Thoracic aorta (tissue), 2 donors: ENCODE data around the gene USP40. TPM values are rescaled to one million over a fixed set of nuclear protein-coding genes. Genes with fewer than 3 reads are reported as not detected.

ENCODE experiments used
- ATAC-seq: fragments of 150-250 bp; one replicate; pipeline ENCODE4 v1.8.0; 2017; ENCODE audit warnings: low read depth; ENCODE audit not compliant: insufficient number of reproducible peaks, low FRiP score
- DNase-seq: peaks from one replicate; pipeline ENCODE4 v3.0.0-alpha.2; 2020; ENCODE audit warnings: low spot score
- H3K27ac ChIP-seq, 2 donors: fragments of 200-600 bp; sonication (generic); 1 replicate in 1 of 2; 2 replicates in 1 of 2; pipeline ENCODE4 v1.5.1; 2016; ENCODE audit warnings: mild to moderate bottlenecking in 2 of 2, moderate library complexity in 2 of 2
- H3K27me3 ChIP-seq: fragments of 200-600 bp; sonication (generic); replicated peaks from 2 replicates; pipeline ENCODE4 v1.6.0; 2016; ENCODE audit warnings: mild to moderate bottlenecking; ENCODE audit not compliant: insufficient read depth
- H3K36me3 ChIP-seq: fragments of 200-600 bp; sonication (generic); one replicate; pipeline ENCODE4 v1.5.1; 2016
- H3K4me1 ChIP-seq, 2 donors: fragments of 200-600 bp; sonication (generic); 1 replicate in 1 of 2; 2 replicates in 1 of 2; pipeline versions ENCODE4 v1.5.1 to v1.6.0; 2016; ENCODE audit warnings: low read depth in 2 of 2, mild to moderate bottlenecking in 1 of 2; ENCODE audit not compliant: control insufficient read depth in 1 of 2
- H3K4me3 ChIP-seq: fragments of 200-600 bp; sonication (generic); 2 replicates; pipeline ENCODE4 v1.5.1; 2016; ENCODE audit warnings: mild to moderate bottlenecking
- H3K9me3 ChIP-seq: fragments of 200-600 bp; sonication (generic); 2 replicates; pipeline ENCODE4 v1.5.1; 2016
- total RNA-seq, 2 donors: library from RNA; depleted of rRNA; stranded (reverse); fragments of >200 nt; gene quantifications; one replicate each; pipeline versions ENCODE4 v1.1.0 to v1.2.3, GENCODE V29; 2016
- TF ChIP-seq, protein P1 (sequence below): fragments of 200-600 bp; sonication (generic); IDR thresholded peaks from one replicate; pipeline ENCODE4 v1.5.1; 2019; ENCODE audit warnings: antibody characterized with exemption

USP40 gene
- total RNA-seq, 2 donors from 2014 or later = 23.3 to 30.0 TPM

DNA sequence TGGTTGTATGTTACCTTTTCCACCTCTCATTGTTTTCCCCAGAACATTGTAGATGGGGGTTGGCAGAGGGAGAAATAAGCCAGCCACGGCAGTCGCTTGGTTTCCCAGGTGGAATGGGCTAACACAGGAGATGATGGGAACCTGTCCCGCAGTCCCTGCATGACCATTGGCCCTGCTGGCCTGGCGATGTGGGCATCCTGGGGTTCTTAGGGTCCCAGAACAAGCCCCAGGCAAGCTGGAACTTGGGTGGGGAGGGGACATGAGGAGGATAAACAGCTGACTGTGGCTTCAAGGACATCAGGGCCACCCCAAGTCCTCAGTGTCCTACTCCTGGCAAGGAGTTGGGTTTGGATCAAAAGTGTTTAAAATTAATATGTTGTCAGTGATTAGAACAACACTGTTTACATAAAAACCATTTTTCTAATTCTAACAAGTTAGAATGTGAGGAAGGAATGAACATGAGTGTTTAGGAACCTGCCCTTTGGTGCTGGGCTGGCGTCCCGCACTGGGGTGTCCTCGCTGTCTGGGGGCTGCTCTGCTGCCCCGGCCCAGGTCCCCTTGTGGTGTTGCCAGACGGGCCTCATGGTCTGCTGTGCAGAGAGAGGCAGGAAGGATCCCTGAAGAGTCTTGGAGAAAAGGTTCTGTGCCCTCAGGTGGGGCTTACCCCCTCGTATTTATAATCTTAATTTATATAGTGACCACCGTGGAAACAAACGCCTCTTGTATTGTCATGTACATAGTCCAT, 95.1 kb downstream of the USP40 start:
- H3K4me3 ChIP-seq = no peak overlapping the region
- ATAC-seq (no peak), DNase-seq (no peak)
- peaks cover 20% of the 10 kb centered on the region for H3K36me3 ChIP-seq
- H3K4me1 ChIP-seq = peaks cover 2 to 30% of the 10 kb centered on the region in 2 donors
- H3K27ac ChIP-seq = no peak overlapping the region
- no peaks in the 10 kb centered on the region for H3K27me3 ChIP-seq
- TF ChIP-seq, protein P1, sequence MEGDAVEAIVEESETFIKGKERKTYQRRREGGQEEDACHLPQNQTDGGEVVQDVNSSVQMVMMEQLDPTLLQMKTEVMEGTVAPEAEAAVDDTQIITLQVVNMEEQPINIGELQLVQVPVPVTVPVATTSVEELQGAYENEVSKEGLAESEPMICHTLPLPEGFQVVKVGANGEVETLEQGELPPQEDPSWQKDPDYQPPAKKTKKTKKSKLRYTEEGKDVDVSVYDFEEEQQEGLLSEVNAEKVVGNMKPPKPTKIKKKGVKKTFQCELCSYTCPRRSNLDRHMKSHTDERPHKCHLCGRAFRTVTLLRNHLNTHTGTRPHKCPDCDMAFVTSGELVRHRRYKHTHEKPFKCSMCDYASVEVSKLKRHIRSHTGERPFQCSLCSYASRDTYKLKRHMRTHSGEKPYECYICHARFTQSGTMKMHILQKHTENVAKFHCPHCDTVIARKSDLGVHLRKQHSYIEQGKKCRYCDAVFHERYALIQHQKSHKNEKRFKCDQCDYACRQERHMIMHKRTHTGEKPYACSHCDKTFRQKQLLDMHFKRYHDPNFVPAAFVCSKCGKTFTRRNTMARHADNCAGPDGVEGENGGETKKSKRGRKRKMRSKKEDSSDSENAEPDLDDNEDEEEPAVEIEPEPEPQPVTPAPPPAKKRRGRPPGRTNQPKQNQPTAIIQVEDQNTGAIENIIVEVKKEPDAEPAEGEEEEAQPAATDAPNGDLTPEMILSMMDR = no peak
- no peaks in the 10 kb centered on the region for H3K9me3 ChIP-seq

DNA sequence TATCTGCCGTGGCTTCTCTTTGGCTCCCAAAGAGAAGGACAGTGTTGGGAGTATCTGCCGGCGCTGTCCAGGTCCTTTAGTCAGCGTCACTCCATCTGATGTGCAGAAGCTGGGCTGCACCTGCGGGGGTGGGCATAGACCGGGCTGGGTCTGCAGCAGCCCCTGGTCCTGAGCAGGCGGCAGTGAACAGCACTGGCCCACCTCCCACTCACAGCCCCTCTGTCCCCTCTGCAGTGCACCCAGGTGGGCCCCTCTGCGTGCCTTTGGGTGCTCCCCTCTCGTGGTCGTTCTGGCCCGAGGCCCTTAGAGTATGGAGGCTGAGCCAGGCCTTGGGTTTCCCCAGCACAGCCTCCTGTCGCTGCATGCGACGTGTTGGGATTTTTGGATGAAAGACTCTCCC, 95.7 kb downstream of the USP40 start:
- Histone ChIP-seq H3K27ac (peak overlapping the region; percentile 44 to 46), H3K4me3 (no peak overlapping the region), H3K9me3 (no peaks in the 10 kb centered on the region), H3K36me3 (peaks cover 20% of the 10 kb centered on the region), H3K27me3 (no peaks in the 10 kb centered on the region), H3K4me1 (peaks cover 2 to 30% of the 10 kb centered on the region in 2 donors)
- ATAC-seq = no peak
- no peak for DNase-seq
- TF ChIP-seq, protein P1 = no peak

DNA sequence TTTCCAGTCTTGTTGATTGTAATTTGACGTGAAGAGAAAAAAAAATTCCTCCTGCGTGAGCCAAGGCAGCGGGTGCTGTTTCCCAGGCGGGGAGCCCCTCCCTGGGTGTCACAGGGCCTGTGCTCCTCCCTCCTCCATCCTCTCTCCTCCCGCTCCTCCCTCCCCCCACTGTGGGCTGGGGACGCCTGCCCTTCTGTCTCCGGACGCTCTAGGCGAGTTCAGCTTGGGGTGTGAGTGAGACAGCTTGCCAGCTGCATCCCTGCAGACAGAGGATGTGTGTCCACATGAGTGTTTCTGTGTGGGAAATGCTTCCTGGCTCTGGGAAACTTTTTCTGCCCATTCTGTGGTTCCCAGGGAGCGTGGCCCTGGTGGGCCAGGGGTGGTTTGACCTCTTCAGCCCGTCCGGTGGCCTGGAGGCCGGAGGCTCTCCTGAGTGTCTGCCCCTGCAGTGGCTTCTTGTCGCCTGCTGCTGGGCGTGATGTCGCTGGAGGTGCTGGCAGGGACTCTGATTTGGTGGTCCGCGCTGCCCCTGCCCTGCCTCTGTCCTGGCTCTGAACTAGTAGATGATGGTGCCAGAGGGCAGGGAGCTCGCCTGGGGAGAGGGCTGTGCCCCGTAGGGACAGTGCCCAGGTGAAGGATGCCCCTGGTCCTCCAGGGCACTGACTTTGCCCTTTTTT, 96.4 kb downstream of the USP40 start:
- TF ChIP-seq, protein P1 = no peak
- Histone ChIP-seq H3K27ac (peak overlapping the region; percentile 44 to 46), H3K9me3 (no peaks in the 10 kb centered on the region), H3K4me1 (peaks cover 2 to 28% of the 10 kb centered on the region in 2 donors), H3K4me3 (peak overlapping the region; percentile 13), H3K27me3 (no peaks in the 10 kb centered on the region), H3K36me3 (peaks cover 22% of the 10 kb centered on the region)
- no peak for ATAC-seq
- no peak for DNase-seq

DNA sequence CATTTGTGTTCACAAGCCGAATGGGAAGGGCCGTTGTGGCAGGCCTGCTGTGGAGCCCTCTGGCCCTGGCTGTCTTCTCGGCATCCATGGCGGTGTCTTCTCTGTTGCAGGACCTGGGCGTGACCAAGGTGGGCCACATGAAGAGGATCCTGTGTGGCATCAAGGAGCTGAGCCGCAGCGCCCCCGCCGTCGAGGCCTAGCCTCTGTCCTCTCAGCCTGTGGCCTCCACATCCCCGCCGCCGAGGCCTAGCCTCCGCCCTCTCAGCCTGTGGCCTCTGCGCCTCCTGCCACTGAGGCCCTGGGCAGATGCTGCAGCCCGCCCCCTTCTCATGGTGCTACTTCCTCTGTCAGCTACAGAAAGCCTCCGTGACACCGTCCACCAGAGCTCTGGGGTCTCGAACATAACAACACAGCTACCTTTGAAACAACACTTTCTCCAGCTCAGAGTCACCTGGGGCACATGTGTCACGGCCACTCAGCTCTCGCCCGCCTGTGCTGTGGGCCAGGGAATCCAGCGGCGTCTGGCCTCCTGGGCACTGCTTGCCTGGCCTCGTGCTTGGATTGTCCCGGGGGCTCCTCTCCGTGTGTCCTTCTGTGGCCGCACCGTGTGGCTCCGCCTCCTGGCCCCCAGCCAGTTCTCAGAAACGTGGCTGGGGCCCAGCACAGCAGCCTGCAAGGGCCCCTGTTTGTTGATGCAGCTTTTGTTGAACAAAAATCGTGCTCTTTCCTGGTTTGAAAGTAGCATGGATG, 97.1 kb downstream of the USP40 start:
- Histone ChIP-seq H3K27ac (peak overlapping the region; percentile 44 to 46), H3K27me3 (no peaks in the 10 kb centered on the region), H3K4me1 (peaks cover 0 to 21% of the 10 kb centered on the region in 2 donors), H3K4me3 (peak overlapping the region; percentile 13), H3K36me3 (peaks cover 27% of the 10 kb centered on the region), H3K9me3 (no peaks in the 10 kb centered on the region)
- TF ChIP-seq, protein P1 = no peak
- ATAC-seq = no peak
- no peak for DNase-seq

DNA sequence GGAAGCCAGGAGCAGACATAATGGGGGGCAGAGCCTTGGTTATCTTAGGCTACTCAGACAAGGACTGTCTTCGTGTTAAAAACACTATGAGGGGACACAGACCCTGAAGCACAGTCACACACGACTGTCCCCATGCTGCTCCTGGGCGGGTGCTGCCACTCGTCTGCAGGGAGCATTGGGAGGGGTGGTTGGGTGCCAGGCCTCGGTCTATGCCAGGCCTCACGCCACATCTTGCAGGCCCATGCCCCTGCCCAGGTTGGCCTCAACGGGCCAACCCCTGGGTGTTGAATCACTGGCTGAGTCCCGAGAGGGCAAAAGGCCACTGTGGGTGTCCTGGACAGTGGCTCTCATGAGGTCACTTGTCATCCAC, 97.9 kb downstream of the USP40 start:
- DNase-seq (no peak), ATAC-seq (no peak)
- no peak overlapping the region for H3K4me3 ChIP-seq
- H3K27me3 ChIP-seq = no peaks in the 10 kb centered on the region
- peaks cover 0 to 14% of the 10 kb centered on the region in 2 donors for H3K4me1 ChIP-seq
- TF ChIP-seq, protein P1 = no peak
- H3K9me3 ChIP-seq = no peaks in the 10 kb centered on the region
- H3K27ac ChIP-seq = no peak overlapping the region
- H3K36me3 ChIP-seq = peaks cover 34% of the 10 kb centered on the region
